Mesenchymal stem cell (in vitro differentiated cells and primary cell): Measurements from ENCODE around the gene NUCB2.

ENCODE experiments used
- DNase-seq: peaks from one replicate; pipeline ENCODE4 v3.0.0-alpha.2; 2013
- H2AFZ ChIP-seq: one replicate; pipeline ENCODE4 v1.6.1; 2013; ENCODE audit warnings: low read depth, mild to moderate bottlenecking, control low read depth, inconsistent platforms, low read length, moderate library complexity
- H2AK5ac ChIP-seq: 2 replicates; pipeline ENCODE4 v1.6.1; 2013; ENCODE audit warnings: low read length, moderate library complexity, mild to moderate bottlenecking, inconsistent platforms; ENCODE audit not compliant: severe bottlenecking
- H2BK120ac ChIP-seq: one replicate; pipeline ENCODE4 v1.6.1; 2013; ENCODE audit warnings: low read depth, mild to moderate bottlenecking, inconsistent platforms, low read length, moderate library complexity
- H2BK12ac ChIP-seq, 2 experiments: one replicate each; pipeline ENCODE4 v1.6.1; 2013; ENCODE audit warnings: inconsistent platforms in 2 of 2, low read length in 2 of 2, mild to moderate bottlenecking in 2 of 2, moderate library complexity in 2 of 2, control low read depth in 1 of 2
- H2BK15ac ChIP-seq: one replicate; pipeline ENCODE4 v1.6.1; 2013; ENCODE audit warnings: mild to moderate bottlenecking, low read depth, inconsistent platforms; ENCODE audit not compliant: poor library complexity, severe bottlenecking
- H2BK5ac ChIP-seq: 2 replicates; pipeline ENCODE4 v1.6.1; 2013; ENCODE audit warnings: low read depth, mild to moderate bottlenecking, low read length, control low read depth, inconsistent platforms; ENCODE audit not compliant: poor library complexity, severe bottlenecking
- H3K14ac ChIP-seq, 2 experiments: one replicate each; pipeline ENCODE4 v1.6.1; 2013; ENCODE audit warnings: inconsistent platforms in 2 of 2, low read length in 2 of 2, control low read depth in 1 of 2, mild to moderate bottlenecking in 1 of 2, moderate library complexity in 1 of 2
- H3K18ac ChIP-seq, 2 experiments: one replicate each; pipeline ENCODE4 v1.6.1; 2013; ENCODE audit warnings: inconsistent platforms in 2 of 2, low read length in 2 of 2, control low read depth in 1 of 2, low read depth in 1 of 2, mild to moderate bottlenecking in 1 of 2
- H3K23ac ChIP-seq, 2 experiments: one replicate each; pipeline ENCODE4 v1.6.1; 2013; ENCODE audit warnings: inconsistent platforms in 2 of 2, low read length in 2 of 2, mild to moderate bottlenecking in 2 of 2, moderate library complexity in 2 of 2, control low read depth in 1 of 2
- H3K27ac ChIP-seq: 2 replicates; pipeline ENCODE4 v1.5.1; 2013; ENCODE audit warnings: mild to moderate bottlenecking, moderate library complexity, low read length, control low read depth, inconsistent platforms; ENCODE audit not compliant: poor library complexity, severe bottlenecking
- H3K27me3 ChIP-seq, 2 experiments: 2 replicates each; pipeline versions ENCODE4 v1.6.1 to v1.7.0; 2013; ENCODE audit warnings: low read length in 2 of 2, mild to moderate bottlenecking in 2 of 2, moderate library complexity in 2 of 2, control low read depth in 1 of 2, inconsistent platforms in 1 of 2; ENCODE audit not compliant: control insufficient read depth in 1 of 2, insufficient read depth in 1 of 2
- H3K36me3 ChIP-seq, 2 experiments: 2 replicates each; pipeline versions ENCODE4 v1.6.1 to v1.7.0; 2013; ENCODE audit warnings: low read length in 2 of 2, control low read depth in 1 of 2, inconsistent platforms in 1 of 2, low read depth in 1 of 2, mild to moderate bottlenecking in 1 of 2; ENCODE audit not compliant: insufficient read depth in 2 of 2, control insufficient read depth in 1 of 2
- H3K4ac ChIP-seq, 2 experiments: one replicate each; pipeline ENCODE4 v1.6.1; 2013; ENCODE audit warnings: inconsistent platforms in 2 of 2, low read length in 2 of 2, mild to moderate bottlenecking in 2 of 2, moderate library complexity in 2 of 2, control low read depth in 1 of 2, low read depth in 1 of 2
- H3K4me1 ChIP-seq: 2 replicates; pipeline ENCODE4 v1.6.1; 2013; ENCODE audit warnings: low read depth, low read length, control low read depth; ENCODE audit not compliant: control insufficient read depth, insufficient read depth
- H3K4me2 ChIP-seq: 2 replicates; pipeline ENCODE4 v1.6.1; 2013; ENCODE audit warnings: low read length, mild to moderate bottlenecking, inconsistent platforms; ENCODE audit not compliant: poor library complexity, severe bottlenecking
- H3K4me3 ChIP-seq, 2 experiments: 2 replicates each; pipeline versions ENCODE4 v1.5.1 to v1.7.0; 2013; ENCODE audit warnings: low read length in 2 of 2, mild to moderate bottlenecking in 2 of 2, control low read depth in 1 of 2, low read depth in 1 of 2; ENCODE audit not compliant: insufficient read depth in 1 of 2
- H3K79me1 ChIP-seq: replicated peaks from 2 replicates; pipeline ENCODE4 v1.6.1; 2013; ENCODE audit warnings: mild to moderate bottlenecking, control low read depth, low read length, inconsistent platforms; ENCODE audit not compliant: poor library complexity, severe bottlenecking
- H3K9ac ChIP-seq: 2 replicates; pipeline ENCODE4 v1.7.0; 2013; ENCODE audit warnings: mild to moderate bottlenecking, low read length, moderate library complexity
- H3K9me3 ChIP-seq: 2 replicates; pipeline ENCODE4 v1.7.0; 2013; ENCODE audit warnings: mild to moderate bottlenecking, low read length; ENCODE audit not compliant: control insufficient read depth
- H4K8ac ChIP-seq: one replicate; pipeline ENCODE4 v1.6.1; 2013; ENCODE audit warnings: inconsistent platforms, mild to moderate bottlenecking, low read length, moderate library complexity
- H4K91ac ChIP-seq: one replicate; pipeline ENCODE4 v1.6.1; 2013; ENCODE audit warnings: mild to moderate bottlenecking, low read length, inconsistent platforms
- WGBS: methylation state at CpG from one replicate; pipeline ENCODE4 v1.1.7; 2013; ENCODE audit warnings: mixed read lengths; 5-methylcytosine and 5-hydroxymethylcytosine counted together

Gene NUCB2

DNA sequence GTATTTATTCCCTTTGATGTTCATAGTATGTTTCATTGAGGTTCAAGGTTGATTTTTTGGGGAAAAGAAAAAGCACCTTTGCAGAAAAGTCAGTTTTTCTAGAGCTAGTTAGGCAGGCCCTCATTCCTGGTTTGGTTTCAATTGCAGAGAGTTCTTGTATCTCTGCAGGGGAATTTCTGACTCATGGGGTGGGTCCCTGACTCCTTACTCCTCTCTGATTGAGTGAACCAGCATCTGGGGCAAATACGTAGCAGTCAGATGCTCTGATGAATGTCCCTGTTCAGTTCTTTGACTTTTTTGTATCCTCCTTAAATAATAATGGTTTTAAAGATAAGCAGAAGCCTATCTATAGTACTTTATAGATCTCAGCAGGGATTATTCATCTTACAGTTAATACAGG, 67.4 kb downstream of the NUCB2 start:
- no CpG with 5 or more reads among the region's 1 CpG for WGBS
- H3K18ac ChIP-seq, result no peak overlapping the region

DNA sequence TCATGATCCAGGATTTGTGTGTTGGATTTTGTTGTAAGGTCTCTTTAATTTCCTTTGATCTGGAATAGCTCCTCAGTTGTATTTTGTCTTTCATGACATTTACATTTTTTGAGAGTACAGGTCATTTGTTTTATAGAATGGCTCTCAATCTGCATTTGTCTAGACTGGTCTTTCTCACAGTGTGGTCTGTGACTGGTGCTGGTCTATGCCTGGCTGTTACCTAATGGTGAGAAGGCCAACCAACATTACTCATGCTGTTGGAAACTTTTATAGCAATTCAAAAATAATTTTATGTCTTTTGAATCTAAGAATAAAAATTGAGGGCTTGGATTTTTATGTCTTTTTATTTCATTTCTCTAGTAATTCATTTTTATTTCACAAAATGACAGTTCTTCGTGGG, 71.1 kb downstream of the NUCB2 start:
- H3K9me3 ChIP-seq, result no peaks in the 10 kb centered on the region
- H3K18ac ChIP-seq, result no peak overlapping the region
- no peak overlapping the region for H3K27ac ChIP-seq
- no peaks in the 10 kb centered on the region for H3K27me3 ChIP-seq
- no peak overlapping the region for H4K8ac ChIP-seq
- no peak for DNase-seq
- no peaks in the 10 kb centered on the region for H3K36me3 ChIP-seq
- no peak overlapping the region for H2BK120ac ChIP-seq
- no peak overlapping the region for H2BK5ac ChIP-seq
- H2BK15ac ChIP-seq, result no peak overlapping the region
- peaks cover 8% of the 10 kb centered on the region for H3K4me1 ChIP-seq
- H4K91ac ChIP-seq, result no peak overlapping the region
- no peak overlapping the region for H3K23ac ChIP-seq
- H2AFZ ChIP-seq, result no peak overlapping the region
- no peak overlapping the region for H2AK5ac ChIP-seq
- no peak overlapping the region for H3K4me2 ChIP-seq
- H2BK12ac ChIP-seq, result no peak overlapping the region
- H3K4me3 ChIP-seq, result no peak overlapping the region
- no peak overlapping the region for H3K4ac ChIP-seq
- no peaks in the 10 kb centered on the region for H3K79me1 ChIP-seq
- H3K14ac ChIP-seq, result no peak overlapping the region
- WGBS, result no CpG with 5 or more reads among the region's 1 CpG
- H3K9ac ChIP-seq, result no peak overlapping the region

More for the DNA sequence above, 67.4 kb downstream of the NUCB2 start:
- no peak overlapping the region for H3K4me3 ChIP-seq
- no peak overlapping the region for H3K14ac ChIP-seq
- no peak overlapping the region for H2BK120ac ChIP-seq
- H3K9ac ChIP-seq, result peak overlapping the region; percentile 77
- no peak overlapping the region for H3K23ac ChIP-seq
- H2BK15ac ChIP-seq, result no peak overlapping the region
- peak; percentile 87 for DNase-seq
- no peak overlapping the region for H2AFZ ChIP-seq
- no peak overlapping the region for H2BK5ac ChIP-seq
- H3K4me1 ChIP-seq, result no peaks in the 10 kb centered on the region
- H3K79me1 ChIP-seq, result no peaks in the 10 kb centered on the region
- H3K36me3 ChIP-seq, result no peaks in the 10 kb centered on the region
- H4K91ac ChIP-seq, result no peak overlapping the region
- H3K27me3 ChIP-seq, result no peaks in the 10 kb centered on the region
- no peaks in the 10 kb centered on the region for H3K9me3 ChIP-seq
- no peak overlapping the region for H4K8ac ChIP-seq
- no peak overlapping the region for H3K4me2 ChIP-seq
- no peak overlapping the region for H2BK12ac ChIP-seq
- H3K4ac ChIP-seq, result no peak overlapping the region
- H2AK5ac ChIP-seq, result no peak overlapping the region
- H3K27ac ChIP-seq, result no peak overlapping the region

- Histone ChIP-seq H3K9me3 (no peaks in the 10 kb centered on the region), H3K23ac (no peak overlapping the region), H3K27ac (no peak overlapping the region), H2BK5ac (no peak overlapping the region), H2AK5ac (no peak overlapping the region), H3K27me3 (no peaks in the 10 kb centered on the region), H2BK15ac (no peak overlapping the region), H2AFZ (no peak overlapping the region), H3K4me3 (peak overlapping the region in 1 of 2 experiments; percentile 84), H3K4me1 (peaks cover 10% of the 10 kb centered on the region), H3K4me2 (no peak overlapping the region), H3K9ac (peak overlapping the region; percentile 94), H3K18ac (no peak overlapping the region), H4K91ac (no peak overlapping the region), H2BK120ac (no peak overlapping the region), H3K79me1 (no peaks in the 10 kb centered on the region), H3K14ac (no peak overlapping the region), H4K8ac (no peak overlapping the region), H3K36me3 (no peaks in the 10 kb centered on the region), H2BK12ac (peak overlapping the region in 1 of 2 experiments; percentile 11), H3K4ac (peak overlapping the region in 1 of 2 experiments; percentile 13)
- WGBS, result 92% methylated on average over 5 of the region's 7 CpGs
- no peak for DNase-seq
Measured at GRCh38 chr11:17350455-17351171, 74.1 kb downstream of the NUCB2 start.

- no peaks in the 10 kb centered on the region for H3K79me1 ChIP-seq
- H3K4ac ChIP-seq, result peak overlapping the region in 1 of 2 experiments; percentile 13
- no peak overlapping the region for H2BK12ac ChIP-seq
- H2AK5ac ChIP-seq, result no peak overlapping the region
- H3K14ac ChIP-seq, result no peak overlapping the region
- peak overlapping the region; percentile 96 for H3K4me2 ChIP-seq
- no peaks in the 10 kb centered on the region for H3K27me3 ChIP-seq
- H3K27ac ChIP-seq, result no peak overlapping the region
- H4K91ac ChIP-seq, result no peak overlapping the region
- H3K4me1 ChIP-seq, result peaks cover 10% of the 10 kb centered on the region
- H3K4me3 ChIP-seq, result peak overlapping the region in 1 of 2 experiments; percentile 84
- 35% methylated on average over 12 of the region's 12 CpGs for WGBS
- H2BK15ac ChIP-seq, result no peak overlapping the region
- DNase-seq, result no peak
- H4K8ac ChIP-seq, result no peak overlapping the region
- H3K23ac ChIP-seq, result no peak overlapping the region
- no peak overlapping the region for H2BK120ac ChIP-seq
- H3K9me3 ChIP-seq, result no peaks in the 10 kb centered on the region
- no peak overlapping the region for H2BK5ac ChIP-seq
- H2AFZ ChIP-seq, result no peak overlapping the region
- H3K18ac ChIP-seq, result no peak overlapping the region
- peak overlapping the region; percentile 94 for H3K9ac ChIP-seq
- no peaks in the 10 kb centered on the region for H3K36me3 ChIP-seq
Measured at GRCh38 chr11:17351172-17351509, 74.6 kb downstream of the NUCB2 start.
